GM12878 (cell line): ENCODE measurements around the gene NDOR1. TPM values are rescaled to one million over a fixed set of nuclear protein-coding genes. Genes with fewer than 3 reads are reported as not detected.

Experiments
- ATAC-seq: fragments of 200-7000 bp; cut with Tn5 transposase; 3 replicates; pipeline ENCODE4 v1.9.1; 2020; ENCODE audit warnings: mild to moderate bottlenecking, moderate library complexity
- BruUV-seq: library from RNA; stranded (reverse); fragments of 400-500 nt; replicated peaks from 2 replicates; lab custom pipeline; 2021; lab: Mats Ljungman, UMichigan
- CTCF ChIA-PET: fragments of 300-600 bp; sonication (Branson Sonifier 250); formaldehyde crosslinking; extraction: SDS; loops from one replicate; lab custom pipeline; 2021; ENCODE audit warnings: inconsistent platforms; lab: Yijun Ruan, JAX
- POLR2A ChIA-PET: fragments of 350-600 bp; formaldehyde crosslinking; extraction: SDS; loops from one replicate; lab custom pipeline; 2021; ENCODE audit warnings: inconsistent platforms; lab: Charles Lee
- RAD21 ChIA-PET: fragments of 300-600 bp; sonication (Branson Sonifier 250); formaldehyde crosslinking; loops from one replicate; lab custom pipeline; 2023; ENCODE audit warnings: antibody characterized with exemption; ENCODE audit not compliant: unreplicated experiment; lab: Charles Lee
- SMC1A ChIA-PET: fragments of 300-600 bp; sonication (Branson Sonifier 250); formaldehyde crosslinking; loops from one replicate; lab custom pipeline; 2023; ENCODE audit not compliant: unreplicated experiment, uncharacterized antibody; lab: Charles Lee
- DNase-seq: peaks from one replicate; pipeline ENCODE4 v3.0.0-alpha.2; 2011; ENCODE audit warnings: low read depth, low spot score
- FAIRE-seq: peaks from 3 replicates; lab custom pipeline; 2011; peaks lifted over from hg19 to GRCh38; lab: Jason Lieb, UNC
- H2AFZ ChIP-seq: 2 replicates; pipeline ENCODE4 v1.6.0; 2011; ENCODE audit warnings: low read depth, low read length, control low read depth; ENCODE audit not compliant: control insufficient read depth
- H3K27ac ChIP-seq: 2 replicates; pipeline ENCODE4 v1.5.1; 2011; ENCODE audit warnings: control low read depth; ENCODE audit not compliant: control insufficient read depth, insufficient read depth
- H3K27me3 ChIP-seq, 2 experiments: replicated peaks in 1 of 2; 2 replicates each; pipeline versions ENCODE4 v1.6.0 to v1.6.1; 2011; ENCODE audit warnings: low read length in 1 of 2; ENCODE audit not compliant: control insufficient read depth in 2 of 2, insufficient read depth in 2 of 2
- H3K36me3 ChIP-seq, 2 experiments: 2 replicates each; pipeline ENCODE4 v1.5.1; 2011; ENCODE audit warnings: low read length in 1 of 2; ENCODE audit not compliant: control insufficient read depth in 2 of 2, insufficient read depth in 2 of 2
- H3K4me1 ChIP-seq: 2 replicates; pipeline ENCODE4 v1.6.1; 2011; ENCODE audit warnings: mild to moderate bottlenecking, low read length, moderate library complexity, mixed read lengths; ENCODE audit not compliant: control insufficient read depth, insufficient read depth
- H3K4me2 ChIP-seq: 2 replicates; pipeline ENCODE4 v1.6.0; 2011; ENCODE audit warnings: control low read depth; ENCODE audit not compliant: control insufficient read depth, insufficient read depth
- H3K4me3 ChIP-seq: fragments of 200-600 bp; sonication (generic); 2 replicates; pipeline ENCODE4 v1.5.1; 2016
- H3K79me2 ChIP-seq: 2 replicates; pipeline ENCODE4 v1.6.0; 2011; ENCODE audit warnings: low read length; ENCODE audit not compliant: control insufficient read depth, insufficient read depth
- H3K9ac ChIP-seq: 2 replicates; pipeline ENCODE4 v1.8.0; 2011; ENCODE audit warnings: low read length, control low read depth, mixed read lengths; ENCODE audit not compliant: control insufficient read depth, insufficient read depth
- H3K9me3 ChIP-seq: replicated peaks from 3 replicates; pipeline ENCODE4 v1.5.1; 2011; ENCODE audit warnings: mild to moderate bottlenecking, low read length; ENCODE audit not compliant: control insufficient read depth, insufficient read depth
- H4K20me1 ChIP-seq: 2 replicates; pipeline ENCODE4 v1.6.0; 2011; ENCODE audit not compliant: control insufficient read depth, insufficient read depth
- BHLHE40 ChIP-seq, 2 experiments: fragments of 450-650 bp in 1 of 2; IDR thresholded peaks; 2 replicates each; pipeline ENCODE4 v1.6.1; 2011 to 2017; ENCODE audit warnings: low read depth in 2 of 2, borderline replicate concordance in 1 of 2, improper control_type of control experiment in 1 of 2, low read length in 1 of 2, mild to moderate bottlenecking in 1 of 2
- PAX5 ChIP-seq: IDR thresholded peaks from 2 replicates; pipeline ENCODE4 v1.6.1; 2011; ENCODE audit warnings: low read depth, low read length, borderline replicate concordance
- PAX8 ChIP-seq: fragments of 450-650 bp; IDR thresholded peaks from 2 replicates; pipeline ENCODE4 v1.6.1; 2017; ENCODE audit warnings: mild to moderate bottlenecking, moderate library complexity
- POLR2AphosphoS5 ChIP-seq: IDR thresholded peaks from 2 replicates; pipeline ENCODE4 v1.6.1; 2011; ENCODE audit warnings: mild to moderate bottlenecking, low read length, inconsistent platforms
- POU2F2 ChIP-seq: IDR thresholded peaks from 3 replicates; pipeline ENCODE4 v1.6.1; 2011; ENCODE audit warnings: low read depth, mild to moderate bottlenecking, low read length, borderline replicate concordance
- SREBF2 ChIP-seq: IDR thresholded peaks from 2 replicates; pipeline ENCODE4 v1.6.1; 2012; ENCODE audit warnings: mild to moderate bottlenecking, low read length
- STAT3 ChIP-seq: IDR thresholded peaks from 2 replicates; pipeline ENCODE4 v1.6.1; 2011; ENCODE audit warnings: low read depth, low read length, improper control_type of control experiment
- TCF7 ChIP-seq: IDR thresholded peaks from 2 replicates; pipeline ENCODE4 v1.6.1; 2014; ENCODE audit warnings: antibody characterized with exemption, borderline replicate concordance
- YY1 ChIP-seq: IDR thresholded peaks from 2 replicates; pipeline ENCODE4 v1.6.1; 2011; ENCODE audit warnings: low read depth, mild to moderate bottlenecking, low read length
- WGBS: methylation state at CpG from one replicate; pipeline ENCODE4 v1.1.6; 2016; ENCODE audit warnings: low lambda C conversion rate; ENCODE audit not compliant: insufficient replicate concordance, insufficient coverage; ENCODE audit errors: missing lambda C conversion rate; 5-methylcytosine and 5-hydroxymethylcytosine counted together
- in situ Hi-C: fragments of 300-500 bp; cut with MboI; formaldehyde crosslinking; loops from 9 replicates; pipeline ENCODE4 v1.14.3; 2018; ENCODE audit warnings: mixed read lengths
- intact Hi-C: fragments of 100-400 bp; cut with micrococcal nuclease; formaldehyde crosslinking; loops from one replicate; pipeline ENCODE4 v1.14.2; 2022; ENCODE audit not compliant: unreplicated experiment
- polyA plus RNA-seq, 11 experiments: library from polyadenylated mRNA; depleted of rRNA in 4 of 11; unstranded in 6 of 11; stranded (reverse) in 5 of 11; fragments of >200 nt; fragmentation: Nextera tagmentation in 4 of 11; fragmentation: Illumina TruSeq in 1 of 11; extraction: Ambion mirVana in 4 of 11; extraction: Trizol in 1 of 11; gene quantifications; 1 replicate in 1 of 11; 2 replicates in 10 of 11; pipeline versions ENCODE4 v1.2.1 to v1.2.3, GENCODE V29; 2011 to 2016; ENCODE audit warnings: inconsistent platforms in 2 of 11, missing spikeins in 2 of 11, low read depth in 1 of 11
- total RNA-seq, 4 experiments: library from RNA; depleted of rRNA in 3 of 4; stranded (reverse); fragments of >200 nt in 3 of 4; fragmentation: Illumina TruSeq in 1 of 4; extraction: Trizol in 1 of 4; gene quantifications; 2 replicates each; pipeline versions ENCODE4 v1.2.1 to v1.2.3, GENCODE V29; 2013 to 2021
- TF ChIP-seq, protein P1 (sequence below): IDR thresholded peaks from 2 replicates; pipeline ENCODE4 v1.6.1; 2011; ENCODE audit warnings: low read depth, low read length, improper control_type of control experiment, borderline replicate concordance

The NDOR1 gene
- total and polyA plus RNA-seq, 10 of the 15 experiments (the other 5 are each of a cell fraction or from before 2014, with no cell fraction given), result 0.04 to 32.9 (median 11.1) TPM

DNA sequence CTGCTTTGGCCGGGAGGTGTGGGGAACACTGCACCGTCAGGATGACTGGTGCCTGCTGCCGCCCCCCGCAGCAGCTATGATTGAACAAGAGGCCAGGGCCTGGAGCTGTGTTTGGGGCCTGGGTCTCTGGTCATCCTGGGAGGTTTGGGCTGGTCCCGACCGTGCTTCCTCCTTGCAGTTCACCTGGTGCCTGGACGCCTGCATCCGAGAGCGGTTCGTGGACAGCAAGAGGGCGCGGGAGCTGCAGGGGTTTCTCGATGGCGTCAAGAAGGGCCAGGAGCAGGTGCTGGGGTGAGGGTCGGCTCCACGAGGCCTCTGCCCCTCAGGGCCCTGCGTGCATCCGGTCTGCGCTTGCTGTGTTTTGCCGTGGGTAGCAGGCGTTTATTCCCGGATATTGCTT, 58.6 kb downstream of the NDOR1 start:
- Histone ChIP-seq H3K27me3 (no peaks in the 10 kb centered on the region), H3K9me3 (no peaks in the 10 kb centered on the region), H3K27ac (no peak overlapping the region), H3K4me2 (no peak overlapping the region), H4K20me1 (no peaks in the 10 kb centered on the region), H3K79me2 (0 out of 2 replicates have a peak, but pooled peaks cover 2% of the 10 kb centered on the region), H3K9ac (no peak overlapping the region), H3K36me3 (peaks cover 2 to 14% of the 10 kb centered on the region in 2 experiments), H3K4me1 (peaks cover 11% of the 10 kb centered on the region), H2AFZ (no peak overlapping the region), H3K4me3 (no peak overlapping the region)
- RAD21 ChIA-PET, result no interaction called here
- FAIRE-seq (no peak), DNase-seq (no peak), ATAC-seq (no peak)
- intact Hi-C loops, result no loop called here
- no TSS peak for BruUV-seq
- in situ Hi-C loops, result no loop called here
- CTCF ChIA-PET, result interaction anchor here (1.8 kb wide), 1 partner anchor 8 kb away, joined by 5 read pairs; no protein-coding TSS in a partner anchor
- SMC1A ChIA-PET, result no interaction called here
- TF ChIP-seq BHLHE40 (IDR thresholded peaks at IDR 0.05; ENCODE audit: borderline replicate concordance in 1 of 2, low read depth in 2 of 2, low read length in 1 of 2) (no peak), TCF7 (no peak), PAX5 (no peak), SREBF2 (no peak), YY1 (no peak), STAT3 (no peak), POU2F2 (no peak), PAX8 (no peak), POLR2AphosphoS5 (no peak)
- TF ChIP-seq, protein P1, sequence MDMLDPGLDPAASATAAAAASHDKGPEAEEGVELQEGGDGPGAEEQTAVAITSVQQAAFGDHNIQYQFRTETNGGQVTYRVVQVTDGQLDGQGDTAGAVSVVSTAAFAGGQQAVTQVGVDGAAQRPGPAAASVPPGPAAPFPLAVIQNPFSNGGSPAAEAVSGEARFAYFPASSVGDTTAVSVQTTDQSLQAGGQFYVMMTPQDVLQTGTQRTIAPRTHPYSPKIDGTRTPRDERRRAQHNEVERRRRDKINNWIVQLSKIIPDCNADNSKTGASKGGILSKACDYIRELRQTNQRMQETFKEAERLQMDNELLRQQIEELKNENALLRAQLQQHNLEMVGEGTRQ, result no peak
- 98% methylated on average over 22 of the region's 22 CpGs for WGBS
- POLR2A ChIA-PET, result no interaction called here
